Activated CD4-positive, CD25-positive, alpha-beta regulatory T cell (primary cell): ENCODE data around the gene CPNE8.
"Not testable (repeated sequence)": the region's sequence is repeated elsewhere in the genome, so short reads cannot be mapped to it uniquely, and the experiment has no call there.

Experiments used
- DNase-seq, 4 experiments: peaks; one replicate each; lab custom pipeline; 2025; lab: John Stamatoyannopoulos, UW

The CPNE8 gene

DNA sequence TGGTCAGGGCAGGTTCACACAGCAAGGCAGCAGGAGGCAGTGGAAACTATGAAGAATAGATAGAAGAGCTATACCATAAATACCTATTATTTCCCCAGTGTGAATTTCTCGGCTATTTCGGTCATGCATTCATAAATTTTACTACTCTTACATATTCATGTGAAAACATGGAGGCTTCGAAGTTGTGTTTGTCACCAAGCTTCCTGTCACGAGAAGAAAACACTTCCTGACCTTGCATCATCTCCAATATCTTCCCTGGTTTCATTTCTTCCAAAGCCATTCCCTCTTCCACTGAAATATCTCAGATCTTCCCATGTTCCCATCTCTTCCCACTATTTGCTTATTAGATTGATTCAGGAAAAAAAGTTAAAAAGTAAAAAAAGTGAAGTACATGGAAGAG is 80.4 kb downstream of the CPNE8 start:
- DNase-seq: no peak

DNA sequence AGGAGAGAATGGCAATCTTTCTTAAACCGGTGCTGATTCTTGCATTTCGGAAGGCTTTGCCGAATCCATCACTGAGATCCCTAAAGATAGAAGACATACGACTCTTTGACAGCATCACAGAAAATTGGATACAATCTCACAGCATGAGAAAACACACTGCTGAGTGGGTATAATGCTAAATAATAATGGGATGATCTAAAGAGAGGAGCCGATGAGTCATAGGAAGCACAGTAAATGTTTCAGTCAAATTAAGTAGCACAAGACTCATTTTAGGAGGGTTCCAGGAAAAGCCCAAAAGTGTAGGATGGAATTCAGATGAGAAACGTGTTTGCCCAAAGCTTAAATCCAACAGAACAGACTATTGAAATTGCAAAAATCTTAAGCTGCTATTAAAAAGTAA is 81.7 kb downstream of the CPNE8 start:
- no peak for DNase-seq

DNA sequence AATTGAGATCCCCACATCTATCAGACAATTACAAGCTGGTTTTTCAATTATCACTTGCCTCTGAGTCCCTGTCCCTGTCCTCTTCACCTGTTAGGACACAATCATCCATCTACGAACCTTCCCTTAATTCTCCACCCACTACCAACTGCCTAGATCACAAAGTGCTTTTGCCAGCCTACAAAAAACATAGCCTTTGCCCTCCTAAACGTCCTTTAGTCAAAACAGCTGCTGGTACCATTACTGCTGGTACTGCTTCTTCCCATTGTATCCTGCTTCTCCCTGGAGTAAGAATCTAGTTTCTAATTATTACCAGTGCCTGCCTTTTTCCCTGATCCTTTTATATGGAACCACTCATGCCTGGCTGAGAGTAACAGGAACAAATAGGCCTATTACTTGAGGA is 82.1 kb downstream of the CPNE8 start:
- no peak for DNase-seq

DNA sequence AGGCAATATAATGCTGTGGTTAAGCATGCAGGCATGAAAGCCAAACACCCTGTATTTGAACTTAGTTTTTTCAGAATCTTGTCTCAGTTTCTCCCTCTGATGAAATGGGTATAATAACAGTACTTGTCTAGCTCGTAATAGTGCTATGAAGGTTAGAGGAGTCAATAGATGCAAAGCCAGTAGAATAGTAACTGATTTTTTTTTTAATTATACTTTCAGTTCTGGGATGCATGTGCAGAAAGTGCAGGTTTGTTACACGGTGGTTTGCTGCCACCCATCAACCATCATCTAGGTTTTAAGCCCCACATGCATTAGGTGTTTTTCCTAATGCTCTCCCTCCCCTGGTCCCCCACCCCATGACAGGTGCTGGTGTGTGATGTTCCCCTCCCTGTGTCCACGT is 87.4 kb downstream of the CPNE8 start:
- no peak for DNase-seq

DNA sequence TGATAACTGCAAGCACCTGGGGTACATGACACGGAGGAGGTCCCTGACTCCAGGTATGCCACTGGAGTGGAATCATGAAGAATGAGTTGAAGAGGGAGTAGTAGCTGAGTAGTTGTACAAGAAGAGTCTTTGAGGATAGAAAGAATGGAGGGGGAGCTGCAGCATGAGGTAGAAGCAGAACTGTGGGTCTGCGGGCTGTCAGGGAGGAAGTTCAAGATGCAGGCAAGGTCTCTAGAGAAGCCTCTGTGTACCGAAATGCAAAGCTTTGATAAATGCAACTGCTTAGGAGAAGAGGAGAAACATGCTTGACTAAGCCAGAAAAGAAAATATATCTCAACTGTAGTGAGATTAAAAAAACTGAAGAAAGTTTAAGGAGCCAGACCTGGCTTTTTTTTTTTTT is 91.5 kb downstream of the CPNE8 start:
- DNase-seq: no peak

DNA sequence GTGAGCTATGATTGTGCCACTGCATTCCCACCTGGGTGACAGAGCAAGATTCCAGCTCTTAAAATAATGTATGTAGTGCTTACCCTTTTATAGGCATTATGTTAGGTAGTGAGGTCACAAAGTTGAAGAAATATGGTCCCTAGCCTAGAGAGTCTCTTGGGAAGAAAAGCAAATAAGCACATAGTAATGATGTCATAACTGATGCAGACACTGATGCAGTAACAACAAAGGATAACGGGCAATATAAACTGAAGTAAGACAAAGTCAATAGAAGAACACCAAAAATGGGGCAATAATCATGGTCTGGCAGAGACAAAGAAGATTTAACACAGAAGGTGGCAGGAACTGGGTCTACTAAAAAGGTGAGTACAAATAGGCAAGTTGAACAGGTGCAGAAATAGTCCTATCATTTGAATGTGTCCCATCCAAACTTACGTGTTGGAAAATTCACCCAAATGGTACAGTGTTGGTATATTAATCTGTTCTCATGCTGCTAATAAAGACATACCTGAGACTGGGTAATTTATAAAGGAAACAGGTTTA is 93.5 kb downstream of the CPNE8 start:
- no peak for DNase-seq

DNA sequence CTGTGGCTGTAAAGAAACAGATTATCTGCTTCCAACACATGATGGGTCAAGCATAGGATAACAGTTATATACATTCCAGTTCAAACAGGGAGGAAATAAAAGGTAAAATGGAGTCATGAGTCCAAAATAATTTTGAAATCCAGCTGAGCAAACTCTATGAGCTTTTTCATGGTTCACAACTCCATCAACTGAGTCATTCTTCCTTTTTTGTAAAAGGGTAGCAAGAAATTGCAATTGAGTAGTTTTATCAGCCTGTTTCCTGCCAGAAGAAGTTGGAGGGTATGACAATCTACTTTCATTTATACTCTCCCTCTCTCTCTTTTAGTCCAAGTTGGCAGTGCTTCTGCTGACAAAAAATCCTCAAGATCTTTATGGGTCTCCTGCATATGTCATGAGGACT is 95.6 kb downstream of the CPNE8 start:
- DNase-seq: no peak

DNA sequence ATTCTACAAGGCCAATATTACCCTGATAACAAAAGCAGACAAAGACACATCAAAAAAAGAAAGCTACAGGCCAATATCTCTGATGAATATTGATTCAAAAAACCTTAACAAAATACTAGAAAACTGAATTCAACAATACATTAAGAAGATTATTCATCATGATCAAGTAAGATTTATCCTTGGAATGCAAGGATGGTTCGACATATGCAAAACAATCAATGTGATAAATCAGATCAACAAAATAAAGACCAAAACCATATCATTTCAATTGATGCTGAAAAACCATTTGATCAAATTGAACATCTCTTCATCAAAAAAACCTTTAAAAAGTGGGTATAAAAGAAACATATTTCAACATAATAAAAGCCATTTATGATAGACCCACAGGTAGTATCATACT is 117.3 kb downstream of the CPNE8 start:
- no peak for DNase-seq

DNA sequence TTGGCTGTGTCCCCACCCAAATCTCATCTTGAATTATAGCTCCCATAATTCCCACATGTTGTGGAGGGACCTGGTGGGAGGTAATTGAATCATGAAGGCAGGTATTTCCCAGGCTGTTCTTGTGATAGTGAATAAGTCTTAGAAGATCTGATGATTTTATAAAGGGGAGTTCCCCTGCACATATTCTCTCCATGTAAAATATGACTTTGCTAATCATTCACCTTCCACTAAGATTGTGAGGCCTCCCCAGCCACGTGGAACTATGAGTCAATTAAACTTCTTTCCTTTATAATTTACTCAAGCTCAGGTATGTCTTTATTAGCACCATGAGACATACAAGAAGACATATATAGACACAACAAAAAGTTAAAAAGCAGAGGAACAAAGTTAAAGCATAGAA is 120.0 kb downstream of the CPNE8 start:
- DNase-seq: no peak

DNA sequence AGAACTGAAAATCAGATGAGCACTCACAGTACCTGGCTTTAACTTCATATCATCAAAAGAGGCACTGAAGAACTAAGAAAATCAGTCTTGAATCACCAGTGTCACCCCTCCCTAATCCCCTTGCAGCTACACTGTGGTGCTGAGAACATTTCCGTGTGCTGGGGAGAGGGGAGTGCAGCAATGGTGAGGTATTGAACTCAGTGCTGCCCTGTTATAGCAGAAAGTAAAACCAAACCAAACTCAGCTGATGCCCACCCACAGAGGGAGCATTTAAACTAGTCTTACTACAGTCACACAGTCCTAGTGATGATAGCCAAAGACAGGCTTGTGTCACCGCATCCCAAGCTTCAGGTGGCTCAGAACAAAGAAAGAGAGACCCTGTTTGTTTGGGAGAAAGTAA is 122.1 kb downstream of the CPNE8 start:
- DNase-seq: no peak

DNA sequence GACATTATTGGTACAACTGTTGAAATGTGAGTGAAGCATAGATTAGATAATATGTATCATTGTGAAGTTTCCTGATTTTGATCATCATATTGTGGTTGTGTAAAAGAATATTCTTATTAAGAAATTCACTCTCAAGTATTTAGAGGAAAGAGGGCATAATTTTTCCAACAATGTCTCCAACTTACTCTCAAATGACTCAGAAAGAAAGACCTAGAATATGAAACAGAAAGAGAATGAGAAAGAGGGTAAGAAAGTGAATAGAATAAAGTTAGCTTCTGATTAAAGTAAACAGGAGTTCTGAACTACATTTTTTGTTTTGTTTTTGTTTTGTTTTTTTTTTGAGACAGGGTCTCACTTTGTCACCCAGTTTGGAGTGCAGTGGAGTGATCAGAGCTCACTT is 123.0 kb downstream of the CPNE8 start:
- no peak for DNase-seq

DNA sequence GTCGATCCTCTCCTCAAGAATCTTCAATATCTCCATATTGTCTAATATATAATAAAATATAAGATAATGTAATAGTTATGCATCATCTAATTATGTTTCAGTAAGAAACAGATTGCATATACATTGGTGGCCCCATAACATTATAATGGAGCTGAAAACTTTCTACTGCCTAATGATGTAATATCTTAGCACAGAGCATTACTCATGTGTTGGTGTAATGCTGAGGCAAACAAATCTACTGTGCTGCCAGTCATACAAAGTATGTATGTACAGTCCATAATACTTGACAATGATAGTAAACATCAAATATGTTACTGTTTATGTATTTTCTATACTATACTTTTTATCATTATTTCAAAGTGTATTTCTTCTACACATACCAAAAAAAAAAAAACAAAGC is 128.7 kb downstream of the CPNE8 start:
- DNase-seq: no peak

DNA sequence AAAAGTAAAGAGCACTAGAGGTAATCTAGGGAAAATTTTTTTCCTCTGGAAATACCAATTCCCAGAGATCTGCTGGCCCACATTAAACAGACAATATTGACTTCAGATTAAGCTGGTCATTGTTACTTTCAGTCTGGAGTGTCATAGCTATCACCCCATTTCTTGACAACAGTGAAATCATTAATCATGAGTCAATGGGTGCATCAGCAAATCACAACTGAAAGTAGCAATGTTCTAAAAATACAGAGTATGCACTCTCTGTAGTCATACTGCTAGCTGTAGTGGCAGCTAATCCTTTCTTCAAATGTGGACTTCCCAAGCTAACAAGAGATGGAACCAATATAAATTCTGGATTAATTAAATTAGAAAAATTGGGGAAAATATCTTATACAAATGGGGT is 129.9 kb downstream of the CPNE8 start:
- no peak for DNase-seq

DNA sequence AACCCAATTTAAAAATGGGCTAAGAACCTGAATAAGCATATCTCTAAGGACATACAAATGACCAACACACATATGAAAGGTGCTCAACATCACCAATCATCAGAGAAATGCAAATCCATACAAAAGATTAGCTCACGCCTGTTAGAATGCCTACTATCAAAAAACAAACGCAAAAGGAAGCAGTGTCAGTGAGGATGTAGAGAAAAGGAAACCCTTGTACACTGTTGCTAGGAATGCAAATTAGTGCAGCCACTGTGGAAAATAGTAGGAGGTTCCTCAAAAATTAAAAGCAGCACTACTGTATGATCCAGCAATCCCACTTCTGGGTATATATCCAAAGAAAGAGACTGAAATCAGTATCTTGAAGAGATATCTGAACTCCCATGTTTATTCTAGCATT is 133.0 kb downstream of the CPNE8 start:
- DNase-seq: no peak

DNA sequence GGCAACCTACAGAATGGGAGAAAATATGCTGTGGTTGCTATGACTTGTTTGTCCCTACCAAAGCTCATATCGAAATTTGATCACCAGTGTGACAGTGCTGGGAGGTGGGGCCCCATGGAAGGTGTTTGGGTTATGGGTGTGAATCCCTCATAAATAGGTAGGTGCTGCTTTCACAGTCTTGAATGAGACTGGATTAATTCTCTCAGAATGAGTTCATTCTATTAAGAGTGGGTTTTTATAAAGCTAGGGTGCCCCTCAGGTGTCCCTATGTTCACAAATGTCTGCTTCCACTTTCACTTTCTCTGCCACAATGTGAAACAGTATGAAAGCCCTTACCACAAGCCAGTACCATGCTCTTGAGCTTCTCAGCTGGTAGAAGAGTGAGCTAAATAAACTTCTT is 133.5 kb downstream of the CPNE8 start:
- no peak for DNase-seq

DNA sequence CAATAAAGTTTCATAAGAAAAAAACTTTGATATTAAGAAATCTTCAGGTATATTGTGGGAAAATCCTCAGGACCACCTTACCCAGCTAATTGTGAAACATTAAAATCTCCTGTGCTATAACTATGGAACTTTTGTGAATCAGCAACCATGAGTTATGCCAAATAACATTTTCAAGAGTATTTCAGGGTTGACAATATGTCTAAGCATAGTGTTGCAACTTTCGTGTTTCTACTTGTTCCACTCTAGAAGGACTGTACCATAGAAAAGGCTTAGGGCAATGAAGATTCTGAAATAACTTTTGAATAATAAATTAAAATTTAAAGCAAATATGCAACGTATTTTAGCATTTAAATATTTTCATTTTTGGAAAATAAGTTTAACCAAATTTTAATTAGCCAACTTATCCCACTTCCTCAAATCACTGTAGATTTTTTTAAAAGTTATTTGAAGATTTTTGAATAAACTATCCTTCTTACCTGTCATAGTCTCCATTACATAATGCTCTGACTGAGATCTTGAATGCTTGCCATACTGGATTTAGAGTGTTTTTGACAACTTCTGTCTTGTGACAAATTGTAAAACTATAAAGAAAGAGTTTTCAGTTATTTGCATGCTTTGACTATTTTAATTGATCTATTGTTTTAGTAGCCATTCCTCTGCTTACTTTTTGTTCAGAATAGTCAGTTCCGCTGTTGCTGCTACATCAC is 143.6 kb downstream of the CPNE8 start:
- DNase-seq: no peak

DNA sequence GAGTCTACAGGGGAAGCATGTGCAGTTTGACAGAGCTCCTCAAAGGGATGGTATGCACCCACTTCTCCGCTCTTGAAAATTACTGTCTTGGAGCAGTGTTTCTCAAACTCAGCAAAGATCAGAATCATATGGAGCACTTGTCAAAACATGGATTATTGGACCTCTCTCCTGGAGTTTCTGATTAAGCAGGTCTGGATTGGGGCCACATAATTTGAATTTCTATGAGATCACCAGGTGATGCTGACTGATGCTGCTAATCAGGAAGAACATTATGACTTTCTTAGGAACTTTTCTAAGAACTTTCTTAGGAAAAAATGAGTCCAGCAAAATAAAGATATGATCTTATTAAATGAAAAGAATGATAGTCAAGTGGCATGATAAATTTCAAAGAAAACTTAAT is 144.3 kb downstream of the CPNE8 start:
- no peak for DNase-seq

DNA sequence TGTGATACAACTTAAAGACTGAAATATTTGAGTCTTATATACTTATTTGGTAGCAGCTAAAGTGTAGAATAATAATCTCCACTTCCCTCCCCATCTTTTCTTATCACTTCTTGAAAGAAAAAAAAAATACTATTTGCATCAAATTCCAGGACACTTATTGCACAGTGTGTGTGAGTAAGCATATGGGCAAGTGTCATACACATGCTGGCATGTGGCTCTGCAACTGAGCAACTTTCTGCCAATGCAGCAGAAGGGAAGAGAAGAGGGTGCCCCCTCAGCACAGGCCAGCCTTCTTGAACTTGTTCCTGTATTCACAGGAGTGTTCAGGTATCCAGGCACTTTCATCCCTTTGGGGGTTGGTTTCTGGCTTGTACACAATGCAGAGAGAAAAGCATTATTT is 145.8 kb downstream of the CPNE8 start:
- DNase-seq: no peak

DNA sequence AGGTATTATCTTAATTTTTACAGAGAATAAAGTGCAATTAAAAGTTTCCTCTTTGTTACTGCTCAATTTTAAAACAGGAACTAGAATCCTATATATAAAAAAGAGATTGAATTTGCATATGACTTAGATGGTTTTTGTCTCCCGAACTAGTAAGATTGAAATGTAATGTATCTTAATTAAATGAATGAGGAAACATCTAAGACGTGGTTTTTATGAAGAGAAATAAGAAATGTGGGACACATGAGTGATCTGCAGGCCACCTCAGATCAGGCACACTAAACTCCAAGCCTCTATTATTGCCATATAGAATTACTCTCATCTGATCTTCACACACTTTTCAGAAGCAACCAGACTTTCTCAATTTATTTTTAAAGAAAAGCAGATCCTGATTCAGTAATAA is 158.6 kb downstream of the CPNE8 start:
- DNase-seq: no peak

DNA sequence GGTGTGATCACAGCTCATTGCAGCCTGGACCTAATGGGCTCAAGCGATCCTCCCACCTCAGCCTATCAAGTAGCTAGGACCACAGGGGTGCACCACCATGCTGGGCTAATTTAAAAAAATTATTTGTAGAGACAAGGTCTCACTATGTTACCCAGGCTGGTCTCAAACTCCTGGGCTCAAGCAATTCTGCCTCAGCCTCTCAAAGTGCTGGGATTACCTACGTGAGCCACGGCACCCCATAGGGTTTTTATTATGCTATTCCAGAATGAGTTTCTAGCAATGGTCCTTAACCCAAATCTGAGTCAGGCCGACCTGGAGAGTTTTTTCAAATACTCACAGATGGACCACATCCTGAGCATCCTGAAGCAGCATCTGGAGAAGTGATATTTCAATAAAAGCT is 159.8 kb downstream of the CPNE8 start:
- DNase-seq: no peak

DNA sequence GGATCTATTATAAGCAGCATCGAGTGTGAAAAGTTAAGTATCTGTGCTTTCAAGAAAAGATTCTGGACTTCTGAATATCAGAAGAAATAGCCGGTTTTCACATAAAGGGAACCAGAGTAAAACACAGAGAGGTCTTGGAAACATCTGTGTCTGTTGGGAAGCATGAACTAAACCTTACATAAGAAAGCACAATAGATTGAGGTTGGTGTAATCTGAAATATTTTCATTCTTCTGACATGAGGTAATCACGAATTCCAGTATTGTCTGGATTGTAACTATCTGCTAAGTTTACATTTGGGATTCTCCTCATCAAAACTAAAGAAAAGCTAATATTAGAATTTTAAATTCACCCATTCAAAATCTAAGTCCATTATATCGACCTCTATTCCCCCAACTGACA is 161.3 kb downstream of the CPNE8 start:
- DNase-seq: no peak

DNA sequence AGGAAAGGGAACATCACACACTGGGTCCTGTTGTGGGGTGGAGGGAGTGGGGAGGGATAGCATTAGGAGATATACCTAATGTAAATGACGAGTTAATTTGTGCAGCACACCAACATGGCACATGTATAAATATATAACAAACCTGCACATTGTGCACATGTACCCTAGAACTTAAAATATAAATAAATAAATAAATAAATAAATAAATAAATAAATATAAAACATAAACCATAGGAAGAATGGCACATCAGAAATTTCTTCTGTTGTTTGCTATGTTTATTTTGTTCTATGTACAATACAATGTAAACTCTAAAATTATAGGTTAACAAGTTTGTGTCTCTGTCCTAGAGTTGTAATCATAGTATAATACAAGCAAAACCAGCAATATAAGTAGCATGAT is 162.9 kb downstream of the CPNE8 start:
- not testable (repeated sequence) for DNase-seq

DNA sequence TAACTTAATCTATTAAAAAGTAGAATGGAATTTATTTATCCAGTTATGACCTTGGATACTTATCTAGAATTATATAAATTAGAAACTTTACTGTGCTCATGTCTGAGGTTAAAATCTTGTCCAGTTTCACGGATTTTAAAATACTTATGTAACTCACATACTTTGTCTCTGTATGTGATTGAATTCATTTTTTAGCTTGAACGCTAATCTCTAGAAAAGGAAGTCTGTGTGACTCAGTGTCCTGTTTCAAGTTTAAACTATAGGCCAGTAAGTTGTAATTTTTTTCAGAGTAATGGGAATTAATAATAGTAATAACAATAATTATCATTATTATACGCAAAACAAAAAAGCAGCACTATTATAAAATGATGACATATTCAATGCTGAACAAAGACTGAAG is 168.6 kb downstream of the CPNE8 start:
- DNase-seq: no peak

DNA sequence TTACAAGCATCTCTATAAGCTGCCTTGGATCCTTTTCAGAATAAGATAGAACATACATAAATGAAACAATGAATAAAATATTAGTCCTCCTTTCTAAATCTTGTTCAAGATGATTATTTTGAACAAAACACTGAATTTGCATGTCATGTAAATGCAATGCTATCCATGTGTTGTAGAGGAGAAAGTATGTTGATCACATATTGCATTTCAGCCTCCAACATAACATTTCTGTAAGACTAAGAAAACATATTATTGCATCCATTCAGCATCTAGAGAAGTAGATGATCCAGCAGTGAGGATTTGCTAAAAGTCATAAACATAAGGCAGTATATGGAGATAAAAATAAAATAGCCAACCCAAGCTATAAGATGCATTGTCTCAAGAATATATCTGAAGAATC is 172.6 kb downstream of the CPNE8 start:
- DNase-seq: no peak
